SK-N-SH (cell line): ENCODE data around the gene CLASRP. TPM values are rescaled to one million over a fixed set of nuclear protein-coding genes. Genes with fewer than 3 reads are reported as not detected.

ENCODE experiments used
- CTCF ChIA-PET: fragments of 300-600, 350-600 bp; formaldehyde crosslinking; extraction: SDS; loops from one replicate; lab custom pipeline; 2021; lab: Yijun Ruan, JAX
- POLR2A ChIA-PET: fragments of 350-600 bp; sonication (Branson Sonifier 250); formaldehyde crosslinking; extraction: SDS; loops from one replicate; lab custom pipeline; 2020; ENCODE audit warnings: antibody characterized with exemption, inconsistent platforms; lab: Yijun Ruan, JAX
- DNase-seq: peaks from one replicate; pipeline ENCODE4 v3.0.0; 2012
- H2AFZ ChIP-seq: fragments of 200-600 bp; sonication (generic); 2 replicates; pipeline ENCODE4 v1.8.1; 2016; ENCODE audit warnings: antibody characterized with exemption, mild to moderate bottlenecking, low read depth
- H3F3A ChIP-seq: fragments of 200-600 bp; sonication (generic); replicated peaks from 2 replicates; pipeline ENCODE3; 2016; ENCODE audit warnings: antibody characterized with exemption, mild to moderate bottlenecking; ENCODE audit not compliant: insufficient read depth
- H3K27ac ChIP-seq, 2 experiments: fragments of 200-500 bp in 1 of 2; fragments of 200-600 bp in 1 of 2; sonication (Bioruptor generic) in 1 of 2; sonication (generic), shearing (Covaris generic) in 1 of 2; 2 replicates each; pipeline versions ENCODE4 v1.5.1 to v1.6.1; 2014 to 2016; ENCODE audit warnings: low read depth in 2 of 2, inconsistent platforms in 1 of 2, low read length in 1 of 2, mild to moderate bottlenecking in 1 of 2, mixed read lengths in 1 of 2
- H3K27me3 ChIP-seq: fragments of 200-600 bp; sonication (generic), shearing (Covaris generic); 2 replicates; pipeline ENCODE4 v1.6.1; 2016; ENCODE audit warnings: mixed run types; ENCODE audit not compliant: insufficient read depth
- H3K36me3 ChIP-seq, 2 experiments: fragments of 200-500 bp in 1 of 2; fragments of 200-600 bp in 1 of 2; sonication (Bioruptor generic) in 1 of 2; sonication (generic) in 1 of 2; replicated peaks in 1 of 2; 2 replicates each; pipeline versions ENCODE3 to v1.5.1; 2014 to 2016; ENCODE audit warnings: low read length in 1 of 2, mild to moderate bottlenecking in 1 of 2; ENCODE audit not compliant: insufficient read depth in 2 of 2, control insufficient read depth in 1 of 2
- H3K4me1 ChIP-seq, 2 experiments: fragments of 200-500 bp in 1 of 2; fragments of 200-600 bp in 1 of 2; sonication (Bioruptor generic) in 1 of 2; sonication (generic), shearing (Covaris generic) in 1 of 2; 2 replicates each; pipeline versions ENCODE4 v1.5.1 to v1.6.1; 2014 to 2016; ENCODE audit warnings: low read depth in 1 of 2, low read length in 1 of 2, mixed run types in 1 of 2; ENCODE audit not compliant: insufficient read depth in 2 of 2, control insufficient read depth in 1 of 2
- H3K4me2 ChIP-seq: fragments of 200-600 bp; sonication (generic), shearing (Covaris generic); 2 replicates; pipeline ENCODE4 v1.6.1; 2017; ENCODE audit warnings: mixed run types
- H3K4me3 ChIP-seq, 2 experiments: fragments of 200-500 bp in 1 of 2; fragments of 200-600 bp in 1 of 2; sonication (Bioruptor generic) in 1 of 2; sonication (generic), shearing (Covaris generic) in 1 of 2; 2 replicates each; pipeline versions ENCODE4 v1.5.1 to v1.8.1; 2014 to 2016; ENCODE audit warnings: low read depth in 2 of 2, inconsistent platforms in 1 of 2, low read length in 1 of 2, mild to moderate bottlenecking in 1 of 2, mixed read lengths in 1 of 2, moderate library complexity in 1 of 2
- H3K79me2 ChIP-seq: fragments of 200-600 bp; sonication (generic); 2 replicates; pipeline ENCODE4 v1.8.1; 2017; ENCODE audit warnings: mild to moderate bottlenecking; ENCODE audit not compliant: insufficient read depth
- H3K9ac ChIP-seq: fragments of 200-600 bp; sonication (generic); 2 replicates; pipeline ENCODE4 v1.6.1; 2017; ENCODE audit warnings: mixed run types
- H3K9me2 ChIP-seq: fragments of 200-600 bp; sonication (generic); 2 replicates; pipeline ENCODE4 v1.6.1; 2017; ENCODE audit warnings: mixed run types
- H3K9me3 ChIP-seq: fragments of 200-600 bp; sonication (generic); 2 replicates; pipeline ENCODE4 v1.6.1; 2017; ENCODE audit warnings: mixed run types, mild to moderate bottlenecking, moderate library complexity
- H4K20me1 ChIP-seq: fragments of 200-600 bp; sonication (generic); 2 replicates; pipeline ENCODE4 v1.6.1; 2017; ENCODE audit warnings: mild to moderate bottlenecking, mixed run types; ENCODE audit not compliant: insufficient read depth
- ELF1 ChIP-seq: IDR thresholded peaks from 2 replicates; pipeline ENCODE4 v1.4.0; 2012
- EZH2phosphoT487 ChIP-seq: fragments of 200-600 bp; sonication (generic); IDR thresholded peaks from 2 replicates; pipeline ENCODE4 v1.6.1; 2017; ENCODE audit warnings: low read depth, mixed run types, mild to moderate bottlenecking, antibody characterized with exemption, moderate library complexity, borderline replicate concordance
- FOSL2 ChIP-seq: IDR thresholded peaks from 2 replicates; pipeline ENCODE4 v1.4.0; 2012; ENCODE audit warnings: low read depth, mild to moderate bottlenecking, moderate library complexity, borderline replicate concordance
- GABPA ChIP-seq: IDR thresholded peaks from 2 replicates; pipeline ENCODE4 v1.4.0; 2012; ENCODE audit warnings: low read depth, mild to moderate bottlenecking
- GATA2 ChIP-seq: sonication (generic); formaldehyde crosslinking; IDR thresholded peaks from 2 replicates; pipeline ENCODE4 v1.5.0; 2020; ENCODE audit warnings: mild to moderate bottlenecking, missing genetic modification reagents
- IRF3 ChIP-seq: fragments of 150-350 bp; IDR thresholded peaks from 2 replicates; pipeline ENCODE4 v1.6.1; 2016; ENCODE audit warnings: mild to moderate bottlenecking, low read depth, low read length
- MXI1 ChIP-seq: IDR thresholded peaks from 2 replicates; pipeline ENCODE4 v1.6.1; 2012; ENCODE audit warnings: mild to moderate bottlenecking, low read depth, low read length, improper control_type of control experiment
- NRF1 ChIP-seq: IDR thresholded peaks from 2 replicates; pipeline ENCODE4 v1.6.1; 2012; ENCODE audit warnings: low read depth, mild to moderate bottlenecking, low read length
- PBX3 ChIP-seq: IDR thresholded peaks from 2 replicates; pipeline ENCODE4; 2012
- POLR2AphosphoS5 ChIP-seq: IDR thresholded peaks from 2 replicates; pipeline ENCODE4 v1.6.1; 2012; ENCODE audit warnings: low read depth, low read length
- RAD21 ChIP-seq: IDR thresholded peaks from 2 replicates; pipeline ENCODE4 v1.6.1; 2012; ENCODE audit warnings: mild to moderate bottlenecking, low read length
- RCOR1 ChIP-seq: fragments of 150-350 bp; IDR thresholded peaks from 2 replicates; pipeline ENCODE4 v1.6.1; 2017; ENCODE audit warnings: antibody characterized with exemption, low read length
- RXRA ChIP-seq: IDR thresholded peaks from 2 replicates; pipeline ENCODE4 v1.4.0; 2012; ENCODE audit warnings: low read depth, mild to moderate bottlenecking, borderline replicate concordance
- TAF1 ChIP-seq: IDR thresholded peaks from 2 replicates; pipeline ENCODE4 v1.6.1; 2012; ENCODE audit warnings: low read depth, mild to moderate bottlenecking, low read length, moderate library complexity, borderline replicate concordance
- TCF12 ChIP-seq: IDR thresholded peaks from 2 replicates; pipeline ENCODE4 v1.4.0; 2012
- TEAD4 ChIP-seq: IDR thresholded peaks from 2 replicates; pipeline ENCODE4 v1.4.0; 2012; ENCODE audit warnings: mild to moderate bottlenecking, borderline replicate concordance; ENCODE audit not compliant: insufficient read depth
- USF1 ChIP-seq: IDR thresholded peaks from 2 replicates; pipeline ENCODE4 v1.4.0; 2012; ENCODE audit warnings: low read depth, borderline replicate concordance
- USF2 ChIP-seq: fragments of 150-350 bp; IDR thresholded peaks from 2 replicates; pipeline ENCODE4 v1.6.1; 2017; ENCODE audit warnings: antibody characterized with exemption, low read length, low read depth, borderline replicate concordance
- YY1 ChIP-seq: IDR thresholded peaks from 2 replicates; pipeline ENCODE4 v1.4.0; 2012; ENCODE audit warnings: low read depth, mild to moderate bottlenecking
- ZBTB33 ChIP-seq: IDR thresholded peaks from 2 replicates; pipeline ENCODE4 v1.4.0; 2012; ENCODE audit warnings: low read depth, borderline replicate concordance
- WGBS: methylation state at CpG from one replicate; pipeline ENCODE4 v1.1.6; 2017; ENCODE audit warnings: low lambda C conversion rate; 5-methylcytosine and 5-hydroxymethylcytosine counted together
- polyA plus RNA-seq, 3 experiments: library from polyadenylated mRNA; depleted of rRNA; stranded (reverse); fragments of >200 nt; gene quantifications; 2 replicates each; pipeline ENCODE4 v1.2.3, GENCODE V29; 2012

Gene CLASRP
- polyA plus RNA-seq, 1 of the 3 experiments (the other 2 are of a cell fraction) = 54.8 TPM

- H2AFZ ChIP-seq = no peak overlapping the region
- CTCF ChIA-PET = interaction anchor here (0.8 to 1.4 kb wide), 2 partner anchors 8 to 22 kb away, joined by 4 read pairs; no protein-coding TSS in a partner anchor
- H3K36me3 ChIP-seq = peaks cover 20 to 23% of the 10 kb centered on the region in 2 experiments
Measured at GRCh38 chr19:45037393-45038169, 1.3 kb upstream of the CLASRP start.

More at GRCh38 chr19:45037393-45038169, 1.3 kb upstream of the CLASRP start:
- WGBS = 95% methylated on average over 18 of the region's 37 CpGs
- no peak overlapping the region for H3K4me3 ChIP-seq
- H3K79me2 ChIP-seq = peaks cover 37% of the 10 kb centered on the region
- no peaks in the 10 kb centered on the region for H3K9me2 ChIP-seq
- H3K4me2 ChIP-seq = no peak overlapping the region
- no peak for DNase-seq
- no peak for TF ChIP-seq ZBTB33
- TF ChIP-seq EZH2phosphoT487 = no peak
- TF ChIP-seq USF1 = no peak
- TF ChIP-seq MXI1 = no peak
- no peak for TF ChIP-seq TAF1
- no peak for TF ChIP-seq GATA2 (CRISPR knock-in tag)
- no peak for TF ChIP-seq YY1
- TF ChIP-seq USF2 = no peak
- no peak for TF ChIP-seq NRF1
- no peak for TF ChIP-seq PBX3
- no peak for TF ChIP-seq POLR2AphosphoS5
- TF ChIP-seq GABPA = no peak
- no peak for TF ChIP-seq TCF12
- TF ChIP-seq ELF1 = no peak
- TF ChIP-seq RCOR1 = no peak
- no peak for TF ChIP-seq IRF3
- no peak for TF ChIP-seq RAD21
- no peak for TF ChIP-seq FOSL2
- TF ChIP-seq TEAD4 = no peak
- TF ChIP-seq RXRA = no peak
- TF ChIP-seq, all 33 proteins: peak for 0
- H3F3A ChIP-seq = peaks cover 7% of the 10 kb centered on the region
- POLR2A ChIA-PET = interaction anchor here (1.4 to 2.0 kb wide), 2 partner anchors 9 to 22 kb away, joined by 3 to 11 read pairs; no protein-coding TSS in a partner anchor
- peaks cover 33% of the 10 kb centered on the region for H4K20me1 ChIP-seq
- H3K27ac ChIP-seq = no peak overlapping the region; a peak in 1 of 4 replicates
- H3K9me3 ChIP-seq = no peaks in the 10 kb centered on the region
- peaks cover 10 to 11% of the 10 kb centered on the region in 2 experiments; a peak in 3 of 4 replicates for H3K4me1 ChIP-seq
- H3K9ac ChIP-seq = no peak overlapping the region
- H3K27me3 ChIP-seq = no peaks in the 10 kb centered on the region
